CD4-positive, alpha-beta T cell treated with Interleukin-2 at 100 ng/mL for 4 hours (primary cell): ENCODE results near the gene INCA1.

Source experiments
- DNase-seq: peaks from one replicate; pipeline ENCODE4 v3.0.0-alpha.2; 2020; ENCODE audit warnings: low spot score

Gene INCA1

DNA sequence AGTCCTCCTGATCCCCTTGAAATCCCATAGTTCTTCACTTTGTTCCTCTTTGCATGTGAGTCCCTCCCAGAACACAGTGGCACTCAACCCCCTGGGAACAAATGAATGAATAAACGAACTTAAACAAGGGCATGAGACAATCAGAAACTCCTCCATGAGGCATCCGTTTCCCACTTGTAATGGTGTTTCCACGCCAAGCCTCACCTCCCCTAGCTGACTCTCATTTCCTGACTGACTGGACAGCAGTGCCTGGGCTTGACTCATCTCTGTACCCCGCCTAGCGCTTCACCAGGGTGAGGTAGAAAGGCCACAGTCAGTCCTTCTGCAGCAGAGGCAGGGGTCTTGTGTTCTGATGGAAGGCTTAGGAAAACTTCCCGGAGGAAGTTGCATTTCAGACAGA lies 14.6 kb upstream of the INCA1 start:
- DNase-seq, result no peak

- DNase-seq, result no peak
Observed at GRCh38 chr17:5003214-5003867, 6.0 kb upstream of the INCA1 start.

DNA sequence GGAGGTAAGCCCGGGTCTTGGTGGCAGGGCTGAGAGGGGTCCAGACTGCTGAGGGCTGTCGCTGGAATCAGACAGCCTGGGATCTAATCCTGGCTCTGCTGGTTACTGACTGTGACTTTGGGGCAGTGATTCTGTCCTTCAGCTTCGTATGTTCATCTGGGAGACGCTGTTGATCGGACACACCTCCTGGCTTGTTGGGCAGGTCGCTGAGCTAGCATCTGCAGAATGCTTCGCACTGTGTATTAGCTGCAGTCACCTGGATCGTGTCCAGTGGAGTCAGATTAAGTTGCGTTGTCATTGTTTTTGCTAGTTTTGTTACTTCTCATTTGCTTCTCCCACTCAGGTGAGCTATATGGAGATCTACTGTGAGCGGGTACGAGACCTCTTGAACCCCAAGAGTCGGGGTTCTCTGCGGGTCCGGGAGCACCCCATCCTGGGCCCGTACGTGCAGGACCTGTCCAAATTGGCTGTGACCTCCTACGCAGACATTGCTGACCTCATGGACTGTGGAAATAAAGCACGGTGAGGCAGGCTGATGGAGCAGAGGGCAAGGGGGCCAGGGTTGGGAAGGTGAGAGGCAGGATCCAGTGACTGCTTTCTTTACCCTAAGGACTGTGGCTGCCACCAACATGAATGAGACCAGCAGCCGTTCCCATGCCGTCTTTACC lies 4.9 kb upstream of the INCA1 start:
- DNase-seq, result no peak

DNA sequence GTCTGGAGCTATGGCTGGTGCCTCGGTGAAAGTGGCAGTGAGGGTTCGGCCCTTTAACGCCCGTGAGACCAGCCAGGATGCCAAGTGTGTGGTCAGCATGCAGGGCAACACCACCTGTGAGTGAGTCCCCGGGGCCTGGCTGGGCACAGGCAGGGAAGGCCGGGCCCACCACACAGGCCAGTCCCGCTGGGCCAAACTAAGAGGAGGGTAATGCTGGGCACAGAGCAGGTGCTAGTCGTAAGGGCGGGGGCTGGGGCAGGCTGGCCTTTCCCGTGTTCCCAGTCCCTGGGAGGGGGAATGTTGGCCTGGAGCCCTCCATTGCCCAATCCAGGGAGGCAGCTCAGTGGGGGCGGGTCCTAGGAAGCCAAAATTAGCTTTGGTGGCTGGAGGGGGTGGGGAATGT lies 2.9 kb upstream of the INCA1 start:
- no peak for DNase-seq

DNA sequence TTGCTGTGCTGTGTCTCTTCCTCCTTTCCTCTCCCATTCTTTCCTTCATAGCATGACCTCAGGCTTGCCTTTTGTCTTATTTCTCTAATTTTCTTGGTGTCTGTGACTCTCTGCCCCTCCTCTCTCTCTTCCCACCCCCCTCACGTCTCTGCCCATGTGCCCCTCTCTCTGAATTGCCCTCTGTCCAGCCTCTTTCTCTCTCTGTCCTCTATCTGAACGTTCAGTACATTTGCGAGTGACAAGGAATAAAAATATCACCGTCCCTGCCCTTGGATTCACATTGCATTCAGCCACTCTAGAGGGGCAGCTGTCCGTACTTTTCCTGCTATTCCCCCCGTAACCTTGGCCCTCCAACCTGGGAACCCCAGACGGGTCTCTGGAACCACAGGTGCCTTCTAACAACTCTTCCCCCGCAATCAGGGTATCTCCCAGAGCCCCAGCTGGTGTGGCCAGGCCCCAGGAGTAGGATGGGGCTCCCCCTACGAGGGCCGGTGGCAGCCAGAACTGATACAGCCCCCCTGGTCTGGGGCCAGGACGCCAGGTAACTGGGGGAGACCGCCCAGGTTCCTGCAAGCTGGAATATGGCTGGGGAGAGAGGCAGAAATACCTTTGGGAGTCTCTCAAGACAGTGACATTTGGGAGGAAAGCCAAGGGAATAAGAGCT lies 2.2 kb upstream of the INCA1 start:
- no peak for DNase-seq

- no peak for DNase-seq
Observed at GRCh38 chr17:4998732-4999429, 1.6 kb upstream of the INCA1 start.

DNA sequence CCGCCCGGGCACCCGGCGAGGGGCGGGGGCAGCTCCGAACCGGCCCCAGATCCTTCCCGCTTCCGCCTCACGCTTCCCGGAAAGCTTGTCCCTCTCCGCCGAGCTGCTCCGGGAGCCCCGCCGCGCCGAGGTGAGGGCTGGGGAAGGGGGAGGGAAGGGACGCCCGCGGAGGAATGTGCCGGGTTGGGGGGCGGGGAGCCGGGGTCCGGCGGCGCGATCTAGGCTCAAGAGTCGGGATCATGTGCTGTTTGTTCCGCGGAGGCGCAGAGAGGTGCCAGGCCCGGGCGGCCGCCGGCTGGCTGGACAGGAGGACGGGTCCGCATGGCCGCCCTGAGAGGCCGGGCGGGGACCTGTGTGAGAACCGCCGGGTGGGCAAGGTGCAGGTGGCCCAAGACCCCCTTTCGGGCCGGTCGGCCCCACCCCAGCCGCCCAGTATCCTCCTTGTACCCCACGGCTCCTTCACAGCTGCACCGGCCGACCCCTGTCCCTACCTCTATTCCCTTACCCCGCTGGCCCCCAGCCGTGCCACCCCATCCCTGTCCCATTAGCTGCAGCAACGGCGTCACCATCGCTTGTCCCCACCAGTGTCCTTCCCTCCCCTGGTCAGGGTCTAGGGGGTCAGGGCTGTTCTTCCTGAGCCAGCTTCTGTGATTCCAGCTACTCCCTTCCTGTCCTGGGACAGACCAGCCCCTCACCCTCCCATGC lies 857 bp upstream of the INCA1 start:
- DNase-seq, result no peak

DNA sequence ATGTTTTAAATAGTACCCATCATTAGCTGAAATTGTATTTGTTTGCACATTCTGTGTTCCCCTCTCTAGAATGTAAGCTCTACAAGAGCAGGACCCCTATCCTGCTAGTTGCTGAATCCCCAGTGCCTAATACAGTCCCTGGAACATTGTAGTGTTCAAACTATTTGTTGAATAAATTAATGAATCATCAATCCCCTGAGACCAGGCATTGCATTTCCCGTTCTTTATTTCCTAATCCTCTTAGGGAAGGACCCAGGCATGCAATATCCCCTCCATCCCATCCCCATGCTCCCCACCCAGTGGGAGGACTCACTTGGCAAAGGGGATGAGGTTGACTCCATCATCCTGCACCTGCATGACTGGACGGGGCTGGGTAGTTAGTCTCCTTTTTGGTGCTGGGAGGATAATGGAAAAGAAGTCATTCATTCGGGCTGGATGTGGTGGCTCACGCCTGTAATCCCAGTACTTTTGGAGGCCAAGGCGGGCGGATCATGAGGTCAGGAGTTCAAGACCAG lies 3.2 kb downstream of the INCA1 start:
- DNase-seq, result no peak

DNA sequence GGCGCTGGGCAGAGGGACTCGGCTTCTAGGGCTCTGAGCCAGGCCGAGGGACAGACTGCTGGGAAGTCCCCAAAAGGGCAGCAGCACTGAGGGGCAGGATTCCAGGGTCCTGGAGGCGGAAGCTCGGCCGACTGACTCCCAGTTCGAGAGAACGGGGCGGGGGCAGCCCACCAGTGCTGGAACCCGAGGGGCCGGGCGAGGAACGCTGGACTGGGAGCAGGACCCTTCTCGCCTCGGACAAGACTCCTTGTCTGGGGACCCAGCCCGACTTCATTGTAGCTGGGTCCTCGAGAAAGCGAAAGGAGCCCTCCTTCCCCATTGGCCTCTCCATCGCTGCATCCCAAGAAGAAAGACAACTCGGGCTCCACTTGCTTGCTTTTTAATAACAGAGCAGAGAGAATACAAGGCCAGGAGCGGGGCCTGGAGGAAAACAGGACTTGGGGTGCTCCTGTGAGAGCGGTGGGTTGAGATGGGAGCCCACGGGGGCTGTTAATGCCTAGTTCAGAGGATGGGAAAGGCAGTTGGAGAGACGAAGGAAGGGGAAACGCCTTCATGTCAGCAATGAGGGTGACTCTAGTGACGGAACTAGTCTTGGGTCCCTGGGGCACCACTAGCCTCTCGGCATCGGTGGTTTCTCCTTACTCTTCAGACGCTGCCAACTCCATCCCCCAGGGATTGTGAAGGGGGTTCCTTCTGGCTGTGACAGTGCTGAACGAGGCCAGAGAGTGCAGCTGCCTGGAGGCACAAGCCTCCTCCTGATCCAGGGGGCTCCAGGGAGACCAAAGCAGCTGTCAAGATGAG lies 9.4 kb downstream of the INCA1 start:
- DNase-seq, result no peak

DNA sequence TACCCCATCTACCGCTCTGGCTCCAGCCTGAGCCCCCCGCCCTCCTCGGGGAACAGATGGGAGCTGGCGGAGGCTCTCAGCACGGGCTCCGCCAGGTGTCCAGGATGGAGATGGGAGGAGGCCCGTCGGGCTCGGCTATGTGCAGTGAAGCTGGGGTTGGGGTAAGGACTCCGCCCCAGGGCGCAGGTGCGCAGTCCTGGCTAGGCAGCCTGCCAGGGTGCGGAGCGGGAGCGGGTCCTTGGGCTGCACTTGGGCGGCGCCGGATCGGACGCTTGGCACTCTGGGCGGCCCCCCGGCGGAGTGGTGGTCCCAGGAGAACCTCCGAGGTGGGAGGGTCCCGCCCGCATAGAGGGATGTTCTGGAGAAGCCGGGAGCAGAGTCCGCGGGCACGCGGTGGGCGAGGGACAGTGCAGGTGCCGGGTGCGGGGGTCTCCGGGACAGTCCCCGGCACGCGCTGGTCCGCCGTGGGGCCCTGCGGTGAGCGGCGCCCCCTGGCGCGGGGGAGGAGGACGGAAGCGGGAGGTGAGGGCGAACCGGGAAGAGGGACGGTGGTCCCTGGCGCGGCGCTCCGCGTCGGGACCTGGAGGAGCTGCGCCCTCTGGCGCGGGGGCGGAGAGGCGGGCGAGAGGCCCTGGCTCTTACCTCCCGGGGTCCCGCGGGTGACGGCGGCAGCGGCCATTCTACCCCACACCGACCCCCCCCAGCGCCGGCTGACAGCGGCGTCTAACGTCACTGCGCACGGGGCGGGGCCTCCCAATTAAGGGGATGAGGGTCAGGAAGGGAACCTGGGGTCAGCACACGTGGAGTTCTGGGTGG lies 10.2 kb downstream of the INCA1 start, which contains the start of gene CAMTA2:
Gene CAMTA2 (minus strand): TSS at position 725 of the 816 bp plus-strand sequence. CDS start 1,453 bp downstream, outside the sequence.
- DNase-seq, result peak; percentile 85

DNA sequence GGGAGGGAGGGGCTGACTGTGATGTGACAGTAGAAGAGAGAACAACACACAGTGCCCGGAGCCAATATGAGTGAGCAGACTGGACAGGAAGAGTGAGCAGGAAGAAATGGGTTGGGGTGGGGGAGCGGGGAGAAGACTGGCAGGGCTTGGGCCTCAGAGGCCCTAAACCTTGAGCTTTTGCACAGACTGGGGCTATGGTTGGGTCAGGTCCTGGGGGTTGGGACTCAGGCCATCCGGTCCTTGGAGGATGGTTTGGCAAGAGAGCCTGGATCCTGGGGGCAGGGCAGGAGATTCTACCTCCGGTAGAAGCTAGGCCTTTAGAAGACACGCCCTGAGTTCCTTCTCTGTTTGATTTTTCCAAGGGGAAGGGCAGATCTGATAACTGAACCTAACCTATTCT lies 10.9 kb downstream of the INCA1 start:
- no peak for DNase-seq

DNA sequence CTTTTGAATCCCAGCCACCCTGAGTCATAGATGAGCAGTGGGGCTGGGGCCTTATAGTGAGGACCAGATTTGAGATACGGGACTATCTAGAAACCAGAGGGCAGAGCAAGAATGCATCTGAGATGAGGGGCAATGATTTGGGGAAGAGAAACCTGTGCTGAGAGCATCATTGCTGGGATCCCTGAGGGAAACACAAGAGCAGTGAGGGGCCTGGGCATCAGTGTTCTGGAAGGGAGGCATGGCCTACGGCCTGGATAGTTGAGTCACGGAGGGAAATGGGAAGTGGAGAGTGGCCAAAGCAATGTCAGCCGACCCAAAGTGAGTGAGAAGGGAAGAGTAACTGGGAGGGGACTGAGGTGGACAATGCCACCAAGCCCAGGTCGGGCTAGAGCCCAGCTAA lies 15.0 kb downstream of the INCA1 start:
- no peak for DNase-seq

DNA sequence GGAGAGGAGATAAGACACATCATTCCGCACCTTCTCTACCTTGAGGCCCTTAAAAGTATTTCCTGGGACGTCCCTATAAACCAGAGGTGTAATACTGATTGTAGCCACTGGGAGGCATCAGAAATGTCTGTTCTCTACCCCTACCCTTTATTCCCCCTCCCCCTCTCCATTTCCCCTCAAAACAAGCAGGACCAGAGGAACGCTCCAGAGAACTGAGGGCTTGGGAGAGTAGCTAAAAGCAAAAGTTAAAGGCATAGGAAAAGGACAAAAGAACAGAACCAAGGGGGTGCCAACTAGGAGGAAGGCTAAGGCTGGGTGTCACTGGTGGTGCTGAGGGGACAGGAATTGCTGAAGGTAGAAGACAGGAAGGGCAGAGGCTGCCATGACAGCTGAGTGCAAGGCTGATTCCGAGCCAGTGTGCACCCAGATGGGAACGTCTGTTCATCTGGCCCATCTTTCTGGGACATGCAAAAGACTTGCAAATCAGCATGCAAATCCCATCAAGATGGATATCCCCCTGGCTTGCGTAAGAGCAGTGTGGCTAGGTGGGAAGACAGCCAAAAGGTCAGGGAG lies 16.6 kb downstream of the INCA1 start:
- DNase-seq, result peak; percentile 74

- DNase-seq, result no peak
Observed at GRCh38 chr17:4978726-4979125, 18.6 kb downstream of the INCA1 start.

DNA sequence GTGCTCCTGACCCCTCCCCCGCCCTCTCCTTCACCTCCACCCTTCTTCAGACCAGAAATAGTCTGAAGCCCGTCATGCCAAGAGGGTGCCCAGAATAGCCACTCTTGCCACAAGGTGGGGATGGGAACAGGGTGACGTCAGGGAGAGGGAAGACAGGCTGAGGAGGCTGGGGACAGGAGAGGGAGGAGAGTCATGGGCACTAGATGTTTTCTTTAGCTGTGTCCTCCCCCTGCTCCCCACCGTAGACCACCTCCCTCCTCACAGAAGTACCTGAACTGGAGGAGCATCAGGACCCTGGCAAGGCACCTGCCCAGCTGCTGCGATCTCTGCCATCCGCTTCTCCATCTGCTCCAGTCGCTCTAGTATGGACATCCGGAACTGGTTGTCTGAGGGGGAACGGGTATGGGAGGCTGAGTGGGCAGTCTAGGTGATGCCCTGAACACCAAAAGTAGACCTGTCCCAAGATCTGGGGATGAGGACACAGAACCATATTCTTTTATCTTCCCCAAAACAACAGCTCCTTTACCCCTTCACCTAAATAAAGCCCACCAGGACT lies 23.1 kb downstream of the INCA1 start:
- DNase-seq, result no peak

GRCh38 chr17:4973256-4974114 lies 23.8 kb downstream of the INCA1 start:
- no peak for DNase-seq

DNA sequence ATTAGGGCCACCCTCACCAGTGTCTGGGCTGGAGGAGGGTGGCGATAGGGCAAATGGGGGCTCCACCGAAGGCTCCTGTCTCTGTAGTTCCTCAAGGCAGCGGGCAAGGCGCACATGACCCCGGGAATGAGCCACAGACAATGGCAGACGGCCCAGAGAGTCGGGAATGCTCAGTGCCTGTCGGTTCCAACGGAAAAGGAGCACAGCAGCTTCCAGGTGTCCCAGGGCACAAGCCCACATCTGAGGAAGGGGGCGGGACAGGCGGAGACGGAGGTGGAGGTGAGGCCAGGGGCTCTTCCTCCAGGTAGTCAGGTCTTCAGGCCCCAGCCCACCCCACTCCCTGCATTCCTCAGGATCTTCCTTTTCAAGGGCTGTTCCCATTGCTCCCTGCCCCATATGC lies 24.6 kb downstream of the INCA1 start:
- DNase-seq, result no peak

GRCh38 chr17:4972322-4972721 lies 25.0 kb downstream of the INCA1 start:
- no peak for DNase-seq

- DNase-seq, result no peak
Observed at GRCh38 chr17:4971826-4972225, 25.5 kb downstream of the INCA1 start.
